CD4-positive, alpha-beta T cell treated with Interleukin-4 for 1 hour (primary cell): ENCODE results near the gene SLC25A25.

ENCODE experiments used
- DNase-seq, 2 donors: peaks; one replicate each; pipeline ENCODE4 v3.0.0-alpha.2; 2020 to 2022

Gene SLC25A25

GRCh38 chr9:128077847-128078503, 9.9 kb downstream of the SLC25A25 start:
- DNase-seq = no peak

GRCh38 chr9:128078504-128079434, 10.7 kb downstream of the SLC25A25 start:
- DNase-seq = no peak

DNA sequence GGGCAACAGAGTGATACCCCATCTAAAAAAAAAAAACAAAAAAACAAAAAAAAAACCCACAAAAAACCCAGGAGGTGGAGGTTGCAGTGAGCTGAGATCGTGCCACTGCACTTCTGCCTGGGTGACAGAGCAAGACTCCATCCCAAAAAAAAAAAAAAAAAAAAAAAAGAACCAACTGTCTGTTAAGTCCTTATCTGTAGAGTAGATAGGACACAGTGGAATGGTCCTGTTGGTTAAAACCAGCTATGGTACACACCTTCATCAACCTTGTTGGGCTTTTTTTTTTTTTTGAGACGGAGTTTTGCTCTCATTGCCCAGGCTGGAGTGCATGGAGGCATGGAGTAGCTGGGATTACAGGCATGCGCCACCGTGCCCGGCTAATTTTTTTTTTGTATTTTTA, 12.2 kb downstream of the SLC25A25 start:
- DNase-seq = no peak

DNA sequence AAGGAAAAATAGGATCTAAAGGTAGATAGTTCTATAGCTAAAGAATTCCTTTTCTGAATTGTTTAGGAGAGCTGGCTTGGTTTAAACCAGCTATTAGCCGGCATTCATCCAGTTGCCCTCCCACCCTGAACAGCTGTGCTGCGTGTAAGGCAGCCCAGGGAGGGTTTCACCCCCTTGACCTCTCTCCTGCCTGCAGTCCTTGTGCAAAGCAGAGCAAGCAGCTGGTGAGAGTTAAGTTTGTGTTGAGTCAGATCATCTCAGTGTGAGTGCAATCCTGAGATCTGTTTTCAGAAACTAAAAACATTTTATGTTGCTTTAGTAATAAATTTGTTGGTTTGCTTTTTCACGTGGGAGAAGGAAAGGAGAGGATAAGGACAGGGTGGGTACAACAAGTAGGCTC, 13.0 kb downstream of the SLC25A25 start:
- no peak for DNase-seq

GRCh38 chr9:128082151-128082550, 14.1 kb downstream of the SLC25A25 start:
- no peak for DNase-seq

GRCh38 chr9:128084746-128085145, 16.7 kb downstream of the SLC25A25 start:
- no peak for DNase-seq

GRCh38 chr9:128085943-128086342, 17.9 kb downstream of the SLC25A25 start:
- no peak for DNase-seq

DNA sequence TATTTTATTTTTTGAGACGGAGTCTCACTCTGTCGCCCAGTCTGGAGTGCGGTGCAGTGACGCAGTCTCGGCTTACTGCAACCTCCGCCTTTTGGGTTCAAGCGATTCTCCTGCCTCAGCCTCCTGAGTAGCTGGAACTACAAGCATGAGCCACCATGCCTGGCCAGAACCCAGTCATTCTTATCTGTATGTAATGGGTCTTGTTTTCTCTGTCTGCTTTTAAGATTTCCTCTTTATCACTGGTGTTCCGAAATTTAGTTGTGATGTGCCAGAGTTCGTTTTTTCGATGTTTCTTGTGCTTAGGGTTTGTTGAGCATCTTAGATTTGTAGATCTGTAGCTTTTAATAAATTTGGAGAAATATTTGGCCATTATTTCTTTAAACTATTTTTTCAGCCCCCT, 19.2 kb downstream of the SLC25A25 start:
- no peak for DNase-seq

GRCh38 chr9:128088253-128088945, 20.4 kb downstream of the SLC25A25 start:
- DNase-seq = peak in 1 of 2 donors; percentile 29

DNA sequence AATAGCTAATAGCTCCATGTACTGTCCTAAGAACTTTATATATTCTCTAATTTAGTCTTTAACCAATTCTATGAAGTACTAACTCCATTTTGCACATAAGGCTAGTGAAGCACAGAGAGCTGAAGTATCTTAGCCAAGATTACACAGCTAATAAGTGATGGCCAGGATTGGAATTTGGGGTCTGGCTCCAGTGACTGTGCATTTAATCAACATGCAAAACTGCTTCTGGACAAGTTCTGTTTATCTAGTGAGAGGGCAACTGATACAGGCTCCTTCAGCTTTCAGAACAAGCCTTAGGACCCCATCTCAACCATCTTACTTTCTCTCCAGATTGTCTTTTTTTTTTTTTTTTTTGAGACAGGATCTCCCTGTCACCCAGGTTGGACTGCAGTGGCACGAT, 21.3 kb downstream of the SLC25A25 start:
- DNase-seq = no peak

DNA sequence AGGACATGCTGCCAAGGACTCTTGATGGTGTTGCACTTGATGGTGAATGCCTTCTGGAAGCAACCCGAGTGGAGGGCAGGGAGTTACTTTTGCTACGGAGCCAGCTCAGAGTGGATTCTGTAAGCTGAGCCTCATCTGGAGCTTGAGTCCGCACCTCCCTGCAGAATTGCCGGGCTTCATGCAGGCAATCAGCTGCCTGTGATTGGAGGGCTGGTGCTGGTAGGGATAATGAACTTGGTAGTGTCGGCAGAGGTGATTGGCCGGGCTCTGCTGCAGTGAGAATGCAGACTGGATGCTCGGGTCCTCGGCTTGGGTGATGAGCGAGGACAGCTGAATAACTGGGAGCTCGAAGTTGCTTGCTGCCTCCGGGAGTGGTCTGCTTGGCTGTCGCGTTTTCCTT, 23.1 kb downstream of the SLC25A25 start:
- no peak for DNase-seq

DNA sequence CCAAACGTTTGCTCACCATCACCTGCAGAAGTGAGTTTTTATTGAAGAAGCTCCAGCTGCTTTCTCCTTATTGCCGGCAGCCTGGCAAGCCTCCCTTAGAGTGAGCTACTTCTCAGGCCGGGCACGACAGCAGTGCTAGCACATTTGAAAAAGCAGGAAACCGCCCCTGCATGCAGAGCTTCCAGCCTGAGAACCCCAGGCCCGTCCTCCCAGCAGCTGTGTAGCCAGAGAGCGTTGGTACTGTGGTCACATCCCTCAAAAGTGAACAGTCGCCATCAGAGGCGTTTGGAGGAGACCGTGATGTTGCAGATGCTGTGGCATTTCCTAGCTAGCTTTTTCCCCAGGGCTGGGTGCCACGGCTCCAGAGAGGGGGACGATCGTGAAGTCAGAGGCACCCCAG, 23.5 kb downstream of the SLC25A25 start:
- no peak for DNase-seq

- DNase-seq = no peak
Measured at GRCh38 chr9:128092199-128092977, 24.4 kb downstream of the SLC25A25 start.

DNA sequence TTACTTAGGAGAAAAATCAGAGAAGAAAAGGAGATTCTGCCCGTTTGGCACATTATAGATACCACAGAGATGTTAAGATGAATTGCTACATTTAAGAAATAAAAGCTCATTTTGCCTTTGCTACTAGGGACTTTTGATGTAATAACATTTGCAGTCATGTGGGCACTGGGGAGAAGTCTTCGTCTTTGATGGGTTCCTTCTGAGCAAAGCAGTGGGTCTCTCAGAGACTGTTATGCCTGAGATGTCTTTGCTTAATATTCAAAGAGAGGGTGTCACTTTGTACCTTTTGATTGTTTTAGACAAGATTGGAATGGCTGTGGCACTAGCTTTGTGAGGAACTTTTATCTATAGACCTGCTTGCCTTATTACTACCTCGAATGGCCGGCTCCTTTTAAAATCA, 25.0 kb downstream of the SLC25A25 start:
- peak; percentile 35 to 36 for DNase-seq

GRCh38 chr9:128094166-128094949, 26.3 kb downstream of the SLC25A25 start:
- DNase-seq = peak; percentile 81 to 91

DNA sequence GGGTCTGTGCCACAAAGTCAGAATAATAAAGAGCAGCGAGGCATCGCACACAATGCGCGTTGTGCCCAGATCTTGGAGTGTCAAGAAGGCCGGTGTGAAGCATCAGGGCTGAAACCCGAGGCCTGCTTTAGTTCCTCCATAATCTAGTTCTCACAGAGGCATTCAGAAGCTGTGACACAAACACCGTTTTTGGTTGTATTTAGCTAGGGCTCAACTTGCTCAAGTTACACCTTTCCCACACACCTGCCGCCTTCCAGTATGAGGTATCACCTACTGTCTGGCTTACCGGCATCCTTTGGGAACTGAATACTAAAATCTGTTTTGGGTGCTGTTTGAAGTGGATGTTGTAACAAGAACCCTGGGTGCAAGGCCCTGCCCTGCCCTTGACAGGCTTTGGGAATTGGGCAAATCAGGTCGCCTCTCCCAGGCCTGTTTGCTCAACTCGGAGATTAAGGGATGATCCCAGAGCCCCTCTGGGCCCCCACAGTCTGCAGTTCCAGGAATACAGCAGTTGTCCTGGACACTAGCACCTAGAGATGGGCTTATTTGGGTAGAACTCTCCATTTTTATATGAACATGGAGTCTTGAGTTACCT, 27.0 kb downstream of the SLC25A25 start:
- DNase-seq = no peak

- DNase-seq = no peak
Measured at GRCh38 chr9:128096616-128097536, 28.8 kb downstream of the SLC25A25 start.

DNA sequence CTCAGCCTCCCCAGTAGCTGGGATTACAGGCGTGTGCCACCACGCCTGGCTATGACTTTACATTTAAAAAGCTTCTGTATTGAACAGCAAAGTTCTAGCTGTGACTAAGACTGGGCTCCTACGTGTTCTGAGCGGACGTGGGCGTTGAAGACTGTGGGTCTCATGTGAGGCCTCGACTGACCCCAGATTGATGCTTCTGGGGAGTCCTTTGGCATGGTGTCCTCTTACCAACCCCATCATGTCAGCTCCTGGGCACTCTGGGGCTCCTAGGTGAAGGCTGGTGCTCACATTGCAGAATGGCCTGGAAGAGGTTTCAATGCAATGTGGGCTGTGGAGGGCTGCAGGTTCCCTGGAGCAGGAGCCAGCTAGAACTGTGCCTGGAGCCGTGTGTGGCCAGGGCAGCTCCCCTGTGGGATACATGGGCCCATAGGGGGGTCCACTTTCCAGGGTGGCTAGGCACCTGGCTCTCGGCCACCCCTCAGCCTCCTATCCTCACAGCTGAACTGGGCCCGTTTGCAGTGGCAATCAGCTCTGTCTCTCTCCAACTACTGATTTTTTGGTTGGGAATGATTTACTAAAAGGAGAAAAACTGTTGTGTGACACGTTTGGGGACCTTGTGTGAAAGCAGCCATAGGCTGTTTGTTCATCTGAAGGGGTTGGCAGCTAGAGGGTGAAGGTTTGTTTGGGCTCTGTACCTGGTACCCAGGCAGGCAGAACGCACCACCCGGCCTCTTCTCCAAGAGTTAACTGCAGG, 29.7 kb downstream of the SLC25A25 start:
- no peak for DNase-seq
